Occipital lobe (tissue), 3 donors: ENCODE results near the gene FAM13B. TPM values are rescaled to one million over a fixed set of nuclear protein-coding genes. Genes with fewer than 3 reads are reported as not detected.
A peak's percentile ranks its signal among the peaks of the same experiment; 100 is the strongest.

ENCODE experiments used
- DNase-seq: peaks from one replicate; lab custom pipeline; 2025; lab: John Stamatoyannopoulos, UW
- small RNA-seq: library from RNA; depleted of rRNA; stranded (forward); fragments of <200 nt; gene quantifications from one replicate; pipeline ENCODE3, GENCODE V24; 2014
- total RNA-seq: library from RNA; depleted of rRNA; stranded (reverse); fragments of >200 nt; gene quantifications from one replicate; pipeline ENCODE4 v1.2.3, GENCODE V29; 2014

The FAM13B gene
- total RNA-seq, 1 donor from 2014 or later = 90.6 TPM

- DNase-seq = no peak
Observed at GRCh38 chr5:137901011-137901817, 131.7 kb downstream of the FAM13B start.

- DNase-seq = no peak
Observed at GRCh38 chr5:137899493-137899892, 133.4 kb downstream of the FAM13B start.

GRCh38 chr5:137896560-137896959 lies 136.3 kb downstream of the FAM13B start:
- no peak for DNase-seq

GRCh38 chr5:137894586-137894985 lies 138.3 kb downstream of the FAM13B start:
- no peak for DNase-seq

- no peak for DNase-seq
Observed at GRCh38 chr5:137891849-137892248, 141.0 kb downstream of the FAM13B start.

- DNase-seq = no peak
Observed at GRCh38 chr5:137890845-137891244, 142.0 kb downstream of the FAM13B start.

- DNase-seq = peak; percentile 72
Observed at GRCh38 chr5:137888863-137889759, 143.8 kb downstream of the FAM13B start, which contains the start of gene PKD2L2. TSS of gene PKD2L2 (plus strand) at chr5:137889457. CDS start at chr5:137889492, 35 bp downstream.

GRCh38 chr5:137888466-137888862 lies 144.4 kb downstream of the FAM13B start:
- no peak for DNase-seq

Small RNA genes lying within 50 kb of the gene (small RNA-seq; reads per million reads assigned to genes)
- not detected for gene RNU6-1148P

Other genes with a start within 250 kb of the FAM13B start
- 0.31 TPM for gene MYOT, start 165.2 kb downstream of the FAM13B start, total RNA-seq
- gene PKD2L2, start 143.6 kb downstream of the FAM13B start, total RNA-seq = not detected
- gene WNT8A, start 51.0 kb upstream of the FAM13B start, total RNA-seq = not detected
- gene NME5, start 106.3 kb upstream of the FAM13B start, total RNA-seq = 9.4 TPM
- 47.7 TPM for gene BRD8, start 145.6 kb upstream of the FAM13B start, total RNA-seq
- 4.1 TPM for gene KIF20A, start 146.0 kb upstream of the FAM13B start, total RNA-seq
- 29.8 TPM for gene CDC23, start 180.2 kb upstream of the FAM13B start, total RNA-seq
- gene GFRA3, start 241.5 kb upstream of the FAM13B start, total RNA-seq = 0.16 TPM